GM20000 (cell line): ENCODE measurements around the gene LUC7L2.
"Not testable (repeated sequence)": the region's sequence is repeated elsewhere in the genome, so short reads cannot be mapped to it uniquely, and the experiment has no call there.

ENCODE experiments used
- DNase-seq: peaks from one replicate; pipeline ENCODE4 v3.0.0; 2012; ENCODE audit warnings: low spot score
- CTCF ChIP-seq: IDR thresholded peaks from 2 replicates; pipeline ENCODE4 v1.5.1; 2012; ENCODE audit warnings: mild to moderate bottlenecking, control low read depth; ENCODE audit errors: extremely low read depth, missing control alignments

The LUC7L2 gene

GRCh38 chr7:139424004-139424403 is 64.3 kb downstream of the LUC7L2 start:
- no peak for TF ChIP-seq CTCF
- no peak for DNase-seq

- DNase-seq: not testable (repeated sequence)
These were observed 66.0 kb downstream of the LUC7L2 start for GRCh38 chr7:139425701-139426100.

GRCh38 chr7:139426258-139427028 is 66.7 kb downstream of the LUC7L2 start:
- DNase-seq: no peak
- TF ChIP-seq CTCF: no peak

GRCh38 chr7:139427029-139427420 is 67.3 kb downstream of the LUC7L2 start:
- no peak for TF ChIP-seq CTCF
- no peak for DNase-seq

- no peak for DNase-seq
- no peak for TF ChIP-seq CTCF
These were observed 68.1 kb downstream of the LUC7L2 start for GRCh38 chr7:139427788-139428187.

- not testable (repeated sequence) for DNase-seq
These were observed 70.0 kb downstream of the LUC7L2 start for GRCh38 chr7:139429735-139430134.

- no peak for DNase-seq
- no peak for TF ChIP-seq CTCF
These were observed 70.7 kb downstream of the LUC7L2 start for GRCh38 chr7:139430443-139430842.

GRCh38 chr7:139431010-139431409 is 71.3 kb downstream of the LUC7L2 start:
- no peak for DNase-seq
- TF ChIP-seq CTCF: no peak
